B cell (primary cell): ENCODE measurements around the gene LRRTM3. TPM values are rescaled to one million over a fixed set of nuclear protein-coding genes. Genes with fewer than 3 reads are reported as not detected.

ENCODE experiments used
- ATAC-seq: fragments of 200-7000 bp; cut with Tn5 transposase; one replicate; pipeline ENCODE4 v1.10.0; 2021; ENCODE audit warnings: low read depth, mild to moderate bottlenecking, moderate number of reproducible peaks, moderate library complexity
- CTCF ChIA-PET: fragments of 350-600 bp; sonication (Branson Sonifier 250); formaldehyde crosslinking; loops from one replicate; lab custom pipeline; 2021; ENCODE audit warnings: antibody characterized with exemption, inconsistent platforms; lab: Charles Lee
- POLR2A ChIA-PET: fragments of 350-600 bp; sonication (Branson Sonifier 250); formaldehyde crosslinking; loops from one replicate; lab custom pipeline; 2021; ENCODE audit warnings: antibody characterized with exemption; lab: Charles Lee
- DNase-seq: peaks from one replicate; pipeline ENCODE4 v3.0.0; 2013
- H2AFZ ChIP-seq: 2 replicates; pipeline ENCODE4 v1.6.1; 2012; ENCODE audit warnings: mild to moderate bottlenecking, low read depth, low read length; ENCODE audit not compliant: insufficient read depth, poor library complexity, severe bottlenecking
- H3K27ac ChIP-seq, 2 donors: 1 replicate in 1 of 2; 2 replicates in 1 of 2; pipeline ENCODE4 v1.5.1; 2012 to 2013; ENCODE audit warnings: low read length in 2 of 2, mild to moderate bottlenecking in 2 of 2, moderate library complexity in 1 of 2
- H3K27me3 ChIP-seq, 4 experiments: fragments of 200-600 bp in 1 of 4; sonication (generic) in 1 of 4; replicated peaks in 1 of 4; 1 replicate in 2 of 4; 2 replicates in 2 of 4; pipeline versions ENCODE4 v1.6.1 to v1.7.0; 2013 to 2016; ENCODE audit warnings: low read length in 3 of 4, mild to moderate bottlenecking in 2 of 4, mixed read lengths in 1 of 4, moderate library complexity in 1 of 4; ENCODE audit not compliant: insufficient read depth in 4 of 4, control insufficient read depth in 3 of 4; ENCODE audit errors: control extremely low read depth in 1 of 4
- H3K36me3 ChIP-seq, 2 experiments: replicated peaks in 1 of 2; 1 replicate in 1 of 2; 2 replicates in 1 of 2; pipeline versions ENCODE4 v1.6.1 to v1.7.1; 2013; ENCODE audit warnings: low read length in 1 of 2; ENCODE audit not compliant: insufficient read depth in 2 of 2, control insufficient read depth in 1 of 2; ENCODE audit errors: control extremely low read depth in 1 of 2, extremely low read depth in 1 of 2
- H3K4me1 ChIP-seq, 2 donors: fragments of 200-600 bp in 1 of 2; sonication (generic) in 1 of 2; 1 replicate in 1 of 2; 2 replicates in 1 of 2; pipeline versions ENCODE4 v1.5.1 to v1.6.1; 2013 to 2017; ENCODE audit warnings: low read length in 2 of 2; ENCODE audit not compliant: control insufficient read depth in 2 of 2, insufficient read depth in 2 of 2
- H3K4me2 ChIP-seq: replicated peaks from 2 replicates; pipeline ENCODE3; 2012; ENCODE audit warnings: mild to moderate bottlenecking, low read depth, low read length; ENCODE audit not compliant: poor library complexity, severe bottlenecking
- H3K4me3 ChIP-seq, 5 experiments: fragments of 200-600 bp in 1 of 5; sonication (generic) in 1 of 5; 1 replicate in 3 of 5; 2 replicates in 2 of 5; pipeline versions ENCODE4 v1.5.1 to v1.7.0; 2011 to 2016; ENCODE audit warnings: low read length in 4 of 5, mild to moderate bottlenecking in 4 of 5, low read depth in 2 of 5, control low read depth in 1 of 5, moderate library complexity in 1 of 5; ENCODE audit not compliant: insufficient read depth in 1 of 5; ENCODE audit errors: control extremely low read depth in 1 of 5, extremely low read depth in 1 of 5
- H3K79me2 ChIP-seq: fragments of 200-600 bp; sonication (generic); one replicate; pipeline ENCODE4 v1.6.0; 2016; ENCODE audit warnings: low read length; ENCODE audit not compliant: control insufficient read depth, insufficient read depth
- H3K9ac ChIP-seq: fragments of 200-600 bp; sonication (generic); 2 replicates; pipeline ENCODE4 v1.6.1; 2017; ENCODE audit warnings: mild to moderate bottlenecking, low read length, moderate library complexity
- H3K9me3 ChIP-seq, 3 donors: one replicate each; pipeline versions ENCODE4 v1.6.1 to v1.7.1; 2013; ENCODE audit warnings: low read length in 2 of 3; ENCODE audit not compliant: control insufficient read depth in 2 of 3, insufficient read depth in 1 of 3; ENCODE audit errors: control extremely low read depth in 1 of 3
- H4K20me1 ChIP-seq: 2 replicates; pipeline ENCODE4 v1.6.0; 2012; ENCODE audit warnings: mild to moderate bottlenecking, low read length; ENCODE audit not compliant: insufficient read depth, control insufficient read depth, poor library complexity, severe bottlenecking
- H3K27ac Mint-ChIP-seq: one replicate; pipeline ENCODE4 v1.8.0; 2021; ENCODE audit warnings: mixed read lengths
- H3K27me3 Mint-ChIP-seq: one replicate; pipeline ENCODE4 v1.8.0; 2021; ENCODE audit warnings: mixed read lengths
- H3K4me1 Mint-ChIP-seq: one replicate; pipeline ENCODE4 v1.8.0; 2021; ENCODE audit warnings: mixed read lengths
- H3K4me3 Mint-ChIP-seq: one replicate; pipeline ENCODE4 v1.8.0; 2021; ENCODE audit warnings: mixed read lengths
- H3K9me3 Mint-ChIP-seq: one replicate; pipeline ENCODE4 v1.8.0; 2022; ENCODE audit warnings: mixed read lengths; ENCODE audit not compliant: insufficient read depth
- EZH2 ChIP-seq: IDR thresholded peaks from 2 replicates; pipeline ENCODE4 v1.6.1; 2012; ENCODE audit warnings: borderline replicate concordance, low read depth, mild to moderate bottlenecking, moderate library complexity, low read length; ENCODE audit not compliant: insufficient read depth, poor library complexity, severe bottlenecking
- WGBS: methylation state at CpG from one replicate; pipeline ENCODE4 v1.1.5; 2013; ENCODE audit warnings: missing lambda C conversion rate; ENCODE audit not compliant: insufficient coverage; 5-methylcytosine and 5-hydroxymethylcytosine counted together
- intact Hi-C: fragments of 100-400 bp; cut with micrococcal nuclease; formaldehyde crosslinking; loops from one replicate; pipeline ENCODE4 v1.10.0; 2022
- polyA plus RNA-seq: library from polyadenylated mRNA; depleted of rRNA; stranded (reverse); fragments of >200 nt; gene quantifications from 2 replicates; pipeline ENCODE4 v1.2.3, GENCODE V29; 2012
- total RNA-seq, 2 donors: library from RNA; stranded (reverse); fragments of 120-200 nt in 1 of 2; gene quantifications; 1 replicate in 1 of 2; 2 replicates in 1 of 2; pipeline versions ENCODE4 v1.2.3 to v1.2.4, GENCODE V29; 2013 to 2022
- TF ChIP-seq, protein P1 (sequence below): fragments of 200-600 bp; IDR thresholded peaks from one replicate; pipeline ENCODE4 v1.8.0; 2022; ENCODE audit warnings: antibody characterized with exemption, mild to moderate bottlenecking

Gene LRRTM3
- total and polyA plus RNA-seq, 2 donors (not counting 1 experiment from before 2014, with no cell fraction given), result not detected

DNA sequence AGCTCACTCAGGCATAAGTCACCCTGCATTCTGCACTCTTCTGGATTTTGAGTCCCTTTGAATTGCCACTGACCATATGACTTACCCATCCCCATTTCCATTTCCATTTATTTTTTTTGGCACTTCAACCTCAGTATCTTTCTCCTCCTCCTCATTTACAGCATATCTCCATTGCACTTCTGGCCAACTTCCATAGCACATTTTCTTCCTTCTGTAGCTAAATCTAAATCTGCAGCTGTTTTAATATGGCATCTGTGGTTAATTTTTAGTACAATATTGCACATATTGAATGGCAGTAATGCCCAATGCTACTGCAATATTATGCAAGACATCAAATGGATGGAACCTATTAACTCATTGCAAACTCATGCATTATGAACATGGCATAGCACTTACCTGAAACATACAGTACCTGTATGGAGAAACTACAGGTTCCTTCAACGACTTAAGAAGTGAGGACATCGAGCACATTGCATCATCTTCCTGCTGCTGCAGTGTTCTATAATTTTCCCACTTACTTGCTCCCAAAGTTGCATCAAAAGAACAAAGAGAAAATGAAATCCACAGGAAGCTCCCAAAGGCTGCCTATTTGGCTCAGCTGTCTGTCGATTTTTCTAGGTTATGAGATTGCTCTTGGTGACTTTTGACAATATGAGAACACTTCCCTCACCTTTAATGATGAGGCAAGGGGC, 55.7 kb downstream of the LRRTM3 start:
- H2AFZ ChIP-seq, result no peak overlapping the region
- ChIA-PET CTCF (no interaction called here), POLR2A (no interaction called here)
- Mint-ChIP-seq H3K9me3 (no peaks in the 10 kb centered on the region), H3K27ac (no peak overlapping the region), H3K4me1 (peaks cover 4% of the 10 kb centered on the region), H3K4me3 (no peak overlapping the region), H3K27me3 (no peaks in the 10 kb centered on the region)
- 100% methylated on average over 2 of the region's 3 CpGs for WGBS
- intact Hi-C loops, result no loop called here
- no peaks in the 10 kb centered on the region for H3K4me1 ChIP-seq
- no peaks in the 10 kb centered on the region for H4K20me1 ChIP-seq
- H3K9me3 ChIP-seq, result peaks cover 0 to 3% (median 0%) of the 10 kb centered on the region in 3 donors
- no peaks in the 10 kb centered on the region for H3K79me2 ChIP-seq
- no peak for TF ChIP-seq EZH2
- TF ChIP-seq, protein P1, sequence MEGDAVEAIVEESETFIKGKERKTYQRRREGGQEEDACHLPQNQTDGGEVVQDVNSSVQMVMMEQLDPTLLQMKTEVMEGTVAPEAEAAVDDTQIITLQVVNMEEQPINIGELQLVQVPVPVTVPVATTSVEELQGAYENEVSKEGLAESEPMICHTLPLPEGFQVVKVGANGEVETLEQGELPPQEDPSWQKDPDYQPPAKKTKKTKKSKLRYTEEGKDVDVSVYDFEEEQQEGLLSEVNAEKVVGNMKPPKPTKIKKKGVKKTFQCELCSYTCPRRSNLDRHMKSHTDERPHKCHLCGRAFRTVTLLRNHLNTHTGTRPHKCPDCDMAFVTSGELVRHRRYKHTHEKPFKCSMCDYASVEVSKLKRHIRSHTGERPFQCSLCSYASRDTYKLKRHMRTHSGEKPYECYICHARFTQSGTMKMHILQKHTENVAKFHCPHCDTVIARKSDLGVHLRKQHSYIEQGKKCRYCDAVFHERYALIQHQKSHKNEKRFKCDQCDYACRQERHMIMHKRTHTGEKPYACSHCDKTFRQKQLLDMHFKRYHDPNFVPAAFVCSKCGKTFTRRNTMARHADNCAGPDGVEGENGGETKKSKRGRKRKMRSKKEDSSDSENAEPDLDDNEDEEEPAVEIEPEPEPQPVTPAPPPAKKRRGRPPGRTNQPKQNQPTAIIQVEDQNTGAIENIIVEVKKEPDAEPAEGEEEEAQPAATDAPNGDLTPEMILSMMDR, result no peak
- H3K27me3 ChIP-seq, result no peaks in the 10 kb centered on the region
- DNase-seq (no peak), ATAC-seq (no peak)
- H3K4me3 ChIP-seq, result no peak overlapping the region
- no peak overlapping the region for H3K27ac ChIP-seq
- no peak overlapping the region for H3K4me2 ChIP-seq
- H3K9ac ChIP-seq, result no peak overlapping the region
- H3K36me3 ChIP-seq, result no peaks in the 10 kb centered on the region

DNA sequence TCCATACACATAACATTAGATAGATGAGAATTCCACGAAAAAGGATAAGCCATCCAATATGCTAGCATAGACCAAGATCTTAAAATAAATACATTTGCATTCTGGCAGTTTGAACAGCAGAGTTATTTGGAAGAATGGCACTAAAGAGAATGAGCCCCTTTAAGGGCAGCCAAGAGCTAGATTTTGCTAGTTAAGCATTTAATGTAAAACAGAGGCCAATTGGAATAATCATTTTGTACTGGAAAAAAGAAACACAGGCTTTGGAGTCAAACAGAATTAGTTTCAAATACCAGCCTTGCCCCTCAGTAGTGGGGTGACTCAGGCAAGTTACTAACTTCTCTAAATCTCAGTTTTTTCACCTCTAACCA, 56.2 kb downstream of the LRRTM3 start:
- Mint-ChIP-seq H3K4me3 (no peak overlapping the region), H3K9me3 (no peaks in the 10 kb centered on the region), H3K4me1 (peaks cover 4% of the 10 kb centered on the region), H3K27ac (no peak overlapping the region), H3K27me3 (no peaks in the 10 kb centered on the region)
- Histone ChIP-seq H3K9ac (no peak overlapping the region), H4K20me1 (no peaks in the 10 kb centered on the region), H3K4me3 (no peak overlapping the region), H3K79me2 (no peaks in the 10 kb centered on the region), H3K4me2 (no peak overlapping the region), H3K27ac (no peak overlapping the region), H3K4me1 (no peaks in the 10 kb centered on the region), H3K9me3 (peaks cover 0 to 3% (median 0%) of the 10 kb centered on the region in 3 donors), H3K36me3 (no peaks in the 10 kb centered on the region), H3K27me3 (no peaks in the 10 kb centered on the region), H2AFZ (no peak overlapping the region)
- POLR2A ChIA-PET, result no interaction called here
- no CpG with 5 or more reads among the region's 1 CpG for WGBS
- ATAC-seq, result no peak
- no peak for DNase-seq
- intact Hi-C loops, result no loop called here
- TF ChIP-seq EZH2, result no peak
- TF ChIP-seq, protein P1, result no peak
- CTCF ChIA-PET, result no interaction called here
